Posterior cingulate gyrus (tissue), 11 donors: Measurements from ENCODE around the gene CACNA1C.

ENCODE experiments used
- DNase-seq, 10 donors: peaks; one replicate each; pipeline versions ENCODE4 v3.0.0 to v3.0.0-alpha.2; 2020 to 2021; ENCODE audit warnings: mixed read lengths in 3 of 10
- intact Hi-C: fragments of 100-400 bp; cut with DNase I; formaldehyde crosslinking; loops from one replicate; pipeline ENCODE4 v1.15.1; 2023

Gene CACNA1C

GRCh38 chr12:2613326-2614073 lies 560.7 kb downstream of the CACNA1C start:
- intact Hi-C loops, result no loop called here
- DNase-seq, result peak in 4 of 10 donors; percentile 13 to 89 (median 22)

GRCh38 chr12:2614341-2614740 lies 561.6 kb downstream of the CACNA1C start:
- intact Hi-C loops, result no loop called here
- peak in 1 of 10 donors; percentile 6 for DNase-seq

GRCh38 chr12:2615665-2616402 lies 563.0 kb downstream of the CACNA1C start:
- intact Hi-C loops, result no loop called here
- peak in 1 of 10 donors; percentile 65 for DNase-seq

GRCh38 chr12:2616763-2617162 lies 564.0 kb downstream of the CACNA1C start:
- peak in 2 of 10 donors; percentile 55 to 80 for DNase-seq
- intact Hi-C loops, result no loop called here

GRCh38 chr12:2617365-2617764 lies 564.6 kb downstream of the CACNA1C start:
- peak in 1 of 10 donors; percentile 57 for DNase-seq
- intact Hi-C loops, result no loop called here

GRCh38 chr12:2618291-2618995 lies 565.7 kb downstream of the CACNA1C start:
- intact Hi-C loops, result no loop called here
- DNase-seq, result peak in 1 of 10 donors; percentile 70

GRCh38 chr12:2619136-2619535 lies 566.3 kb downstream of the CACNA1C start:
- intact Hi-C loops, result no loop called here
- peak in 1 of 10 donors; percentile 5 for DNase-seq

GRCh38 chr12:2622460-2622859 lies 569.7 kb downstream of the CACNA1C start:
- no peak for DNase-seq
- intact Hi-C loops, result no loop called here

- intact Hi-C loops, result no loop called here
- DNase-seq, result no peak
These were observed 570.7 kb downstream of the CACNA1C start for GRCh38 chr12:2623472-2623871.

- intact Hi-C loops, result no loop called here
- DNase-seq, result peak in 1 of 10 donors; percentile 45
These were observed 571.9 kb downstream of the CACNA1C start for GRCh38 chr12:2624543-2625288.

GRCh38 chr12:2625289-2625612 lies 572.5 kb downstream of the CACNA1C start:
- no peak for DNase-seq
- intact Hi-C loops, result no loop called here

GRCh38 chr12:2627076-2627834 lies 574.5 kb downstream of the CACNA1C start:
- no peak for DNase-seq

GRCh38 chr12:2627835-2628191 lies 575.0 kb downstream of the CACNA1C start:
- DNase-seq, result no peak
- intact Hi-C loops, result no loop called here

More at GRCh38 chr12:2627076-2627834, 574.5 kb downstream of the CACNA1C start:
- intact Hi-C loops, result no loop called here

GRCh38 chr12:2628401-2628800 lies 575.6 kb downstream of the CACNA1C start:
- DNase-seq, result no peak
- intact Hi-C loops, result no loop called here

- no peak for DNase-seq
- intact Hi-C loops, result no loop called here
These were observed 576.3 kb downstream of the CACNA1C start for GRCh38 chr12:2629051-2629450.

GRCh38 chr12:2631653-2632350 lies 579.0 kb downstream of the CACNA1C start:
- DNase-seq, result peak in 2 of 10 donors; percentile 11 to 49
- intact Hi-C loops, result no loop called here

- intact Hi-C loops, result no loop called here
- peak in 2 of 10 donors; percentile 52 to 55 for DNase-seq
These were observed 580.5 kb downstream of the CACNA1C start for GRCh38 chr12:2633176-2633824.

GRCh38 chr12:2633825-2634200 lies 581.0 kb downstream of the CACNA1C start:
- peak in 1 of 10 donors; percentile 31 for DNase-seq
- intact Hi-C loops, result no loop called here

- intact Hi-C loops, result no loop called here
- peak in 1 of 10 donors; percentile 38 for DNase-seq
These were observed 581.7 kb downstream of the CACNA1C start for GRCh38 chr12:2634471-2634870.
